ENCODE data around the gene DOCK2. TPM values are rescaled to one million over a fixed set of nuclear protein-coding genes. Genes with fewer than 3 reads are reported as not detected.

The DOCK2 gene
- total RNA-seq, 1 experiment from 2014 or later: 4.6 TPM

GRCh38 chr5:169956756-169957155 lies 319.7 kb downstream of the DOCK2 start (continued):
- TF ChIP-seq CTCF (IDR thresholded peaks at IDR 0.05): no peak
- no peak for TF ChIP-seq ERG (CRISPR knock-in tag; IDR thresholded peaks at IDR 0.05)
- no peak for TF ChIP-seq ZNF416 (CRISPR knock-in tag; IDR thresholded peaks at IDR 0.05)
- TF ChIP-seq HMGXB4 (CRISPR knock-in tag; IDR thresholded peaks at IDR 0.05): no peak
- TF ChIP-seq IRF1 (CRISPR knock-in tag; IDR thresholded peaks at IDR 0.05): no peak
- no peak for TF ChIP-seq TEAD4 (CRISPR knock-in tag; IDR thresholded peaks at IDR 0.05)

GRCh38 chr5:169958278-169958677 lies 321.2 kb downstream of the DOCK2 start:
- no peaks in the 10 kb centered on the region for H3K9me3 Mint-ChIP-seq
- H3K27ac Mint-ChIP-seq: no peak overlapping the region
- DNase-seq (ENCODE audit: low spot score): no peak
- TF ChIP-seq ATF2 (CRISPR knock-in tag; IDR thresholded peaks at IDR 0.05; ENCODE audit: borderline replicate concordance, low read depth): no peak
- TF ChIP-seq CTCF (IDR thresholded peaks at IDR 0.05): no peak
- TF ChIP-seq MLX (CRISPR knock-in tag; IDR thresholded peaks at IDR 0.05): no peak
- no peak for TF ChIP-seq CREB1 (CRISPR knock-in tag; IDR thresholded peaks at IDR 0.05)
- TF ChIP-seq ZNF138 (CRISPR knock-in tag; conservative IDR thresholded peaks at IDR 0.05): no peak
- no peak for TF ChIP-seq SP1 (CRISPR knock-in tag; conservative IDR thresholded peaks at IDR 0.05)
- TF ChIP-seq HMGA2 (CRISPR knock-in tag; IDR thresholded peaks at IDR 0.05): no peak
- TF ChIP-seq JAZF1 (CRISPR knock-in tag; IDR thresholded peaks at IDR 0.05): no peak
- TF ChIP-seq RORB (CRISPR knock-in tag; IDR thresholded peaks at IDR 0.05): no peak
- TF ChIP-seq NFATC4 (CRISPR knock-in tag; IDR thresholded peaks at IDR 0.05): no peak
- TF ChIP-seq ERG (CRISPR knock-in tag; IDR thresholded peaks at IDR 0.05): no peak
- TF ChIP-seq ATF3 (CRISPR knock-in tag; conservative IDR thresholded peaks at IDR 0.05): no peak
- no peak for TF ChIP-seq NFE2L1 (CRISPR knock-in tag; IDR thresholded peaks at IDR 0.05)
- TF ChIP-seq FOXK1 (CRISPR knock-in tag; IDR thresholded peaks at IDR 0.05): no peak
- TF ChIP-seq IRF2 (CRISPR knock-in tag; IDR thresholded peaks at IDR 0.05; ENCODE audit: borderline replicate concordance, low read depth): no peak
- no peak overlapping the region for H3K4me3 Mint-ChIP-seq
- H3K36me3 Mint-ChIP-seq: no peaks in the 10 kb centered on the region
- CTCF ChIA-PET: interaction anchor here (1.1 to 1.7 kb wide), 2 partner anchors 22 to 113 kb away, joined by 3 to 12 read pairs; partner anchors contain the start of gene INSYN2B
- H3K27me3 Mint-ChIP-seq (ENCODE audit: low read depth): no peaks in the 10 kb centered on the region; the same call in 1 of the 2 replicates
- H3K4me1 Mint-ChIP-seq: peaks cover 13% of the 10 kb centered on the region
- ATAC-seq: no peak
- POLR2A ChIA-PET: no interaction called here

Measured in WTC11 (cell line).